MM.1S (cell line): ENCODE measurements around the gene PAN3.

Experiments used
- DNase-seq: peaks from one replicate; pipeline ENCODE4 v3.0.0-alpha.2; 2015
- H2AFZ ChIP-seq: fragments of 300-600 bp; sonication (generic); 2 replicates; pipeline ENCODE4 v1.6.0; 2016; ENCODE audit warnings: antibody characterized with exemption, low read length
- H3F3A ChIP-seq: fragments of 300-600 bp; sonication (generic); 2 replicates; pipeline ENCODE4 v1.6.1; 2016; ENCODE audit warnings: mild to moderate bottlenecking, antibody characterized with exemption, low read length, moderate library complexity, mixed read lengths; ENCODE audit not compliant: insufficient read depth
- H3K27ac ChIP-seq: fragments of 300-600 bp; sonication (generic); 2 replicates; pipeline ENCODE4 v1.5.1; 2016; ENCODE audit warnings: mild to moderate bottlenecking, low read length
- H3K27me3 ChIP-seq: fragments of 300-600 bp; sonication (generic); replicated peaks from 2 replicates; pipeline ENCODE4 v1.6.0; 2016; ENCODE audit warnings: low read length; ENCODE audit not compliant: insufficient read depth
- H3K36me3 ChIP-seq: fragments of 300-600 bp; sonication (generic); replicated peaks from 2 replicates; pipeline ENCODE4 v1.6.1; 2016; ENCODE audit warnings: mild to moderate bottlenecking, low read length, mixed read lengths; ENCODE audit not compliant: insufficient read depth
- H3K4me1 ChIP-seq: fragments of 300-600 bp; sonication (generic); 2 replicates; pipeline ENCODE4 v1.6.1; 2016; ENCODE audit warnings: low read length, mixed read lengths
- H3K4me2 ChIP-seq: fragments of 300-600 bp; sonication (generic); 2 replicates; pipeline ENCODE4 v1.6.0; 2016; ENCODE audit warnings: low read depth, low read length
- H3K4me3 ChIP-seq: fragments of 300-600 bp; sonication (generic); 2 replicates; pipeline ENCODE4 v1.5.1; 2016; ENCODE audit warnings: low read length, mixed read lengths
- H3K79me2 ChIP-seq: fragments of 300-600 bp; sonication (generic); 2 replicates; pipeline ENCODE4 v1.6.1; 2016; ENCODE audit warnings: mixed run types, low read length, mixed read lengths
- H3K9ac ChIP-seq: fragments of 300-600 bp; sonication (generic); 2 replicates; pipeline ENCODE4 v1.6.1; 2016; ENCODE audit warnings: low read length, mixed read lengths
- H3K9me2 ChIP-seq: fragments of 300-600 bp; sonication (generic); replicated peaks from 2 replicates; pipeline ENCODE4 v1.6.1; 2016; ENCODE audit warnings: mild to moderate bottlenecking, low read length, mixed read lengths; ENCODE audit not compliant: insufficient read depth
- H3K9me3 ChIP-seq: fragments of 300-600 bp; sonication (generic); replicated peaks from 2 replicates; pipeline ENCODE4 v1.6.1; 2016; ENCODE audit warnings: mild to moderate bottlenecking, low read length, mixed read lengths; ENCODE audit not compliant: insufficient read depth
- H4K20me1 ChIP-seq: fragments of 300-600 bp; sonication (generic); 2 replicates; pipeline ENCODE4 v1.6.1; 2016; ENCODE audit warnings: mild to moderate bottlenecking, low read length, moderate library complexity, mixed read lengths; ENCODE audit not compliant: insufficient read depth
- CTCF ChIP-seq: fragments of 300-600 bp; sonication (generic); IDR thresholded peaks from 2 replicates; pipeline ENCODE4 v1.5.1; 2016; ENCODE audit warnings: antibody characterized with exemption, low read length, mixed read lengths
- EZH2 ChIP-seq: fragments of 300-600 bp; sonication (generic); optimal IDR thresholded peaks from 2 replicates; pipeline ENCODE3; 2017; ENCODE audit warnings: low read depth, mild to moderate bottlenecking, antibody characterized with exemption, low read length, mixed read lengths
- EZH2phosphoT487 ChIP-seq: fragments of 300-600 bp; sonication (generic); IDR thresholded peaks from 2 replicates; pipeline ENCODE4 v1.6.1; 2018; ENCODE audit warnings: antibody characterized with exemption, low read length

PAN3 gene

GRCh38 chr13:28268800-28269223 is 130.5 kb downstream of the PAN3 start:
- Histone ChIP-seq H3F3A (no peaks in the 10 kb centered on the region), H2AFZ (no peak overlapping the region), H3K27ac (no peak overlapping the region), H3K9ac (no peak overlapping the region), H3K4me1 (0 out of 2 replicates have a peak, but pooled peaks cover 2% of the 10 kb centered on the region), H3K9me2 (no peaks in the 10 kb centered on the region), H4K20me1 (no peaks in the 10 kb centered on the region), H3K36me3 (no peaks in the 10 kb centered on the region; the same call in 1 of the 2 replicates), H3K4me2 (peak overlapping the region; percentile 50; the same call in 1 of the 2 replicates), H3K9me3 (no peaks in the 10 kb centered on the region), H3K4me3 (no peak overlapping the region), H3K27me3 (no peaks in the 10 kb centered on the region), H3K79me2 (no peaks in the 10 kb centered on the region)
- peak; percentile 78 for DNase-seq
- TF ChIP-seq CTCF (no peak), EZH2phosphoT487 (no peak), EZH2 (no peak)

GRCh38 chr13:28271056-28271840 is 132.9 kb downstream of the PAN3 start:
- H2AFZ ChIP-seq, result no peak overlapping the region
- DNase-seq, result no peak
- TF ChIP-seq EZH2phosphoT487, result no peak
- no peak for TF ChIP-seq EZH2
- TF ChIP-seq CTCF, result no peak
- H3K9me3 ChIP-seq, result no peaks in the 10 kb centered on the region
- H3K4me3 ChIP-seq, result no peak overlapping the region
- H3K36me3 ChIP-seq, result no peaks in the 10 kb centered on the region; the same call in 1 of the 2 replicates
- no peak overlapping the region for H3K4me2 ChIP-seq
- H3K27ac ChIP-seq, result no peak overlapping the region
- H3K4me1 ChIP-seq, result 0 out of 2 replicates have a peak, but pooled peaks cover 2% of the 10 kb centered on the region
- no peaks in the 10 kb centered on the region for H3K27me3 ChIP-seq
- H3K9me2 ChIP-seq, result no peaks in the 10 kb centered on the region
- no peaks in the 10 kb centered on the region for H4K20me1 ChIP-seq
- H3K79me2 ChIP-seq, result no peaks in the 10 kb centered on the region
- no peak overlapping the region for H3K9ac ChIP-seq
- H3F3A ChIP-seq, result no peaks in the 10 kb centered on the region

GRCh38 chr13:28273919-28274318 is 135.6 kb downstream of the PAN3 start:
- no peak for DNase-seq
- Histone ChIP-seq H2AFZ (no peak overlapping the region), H3F3A (no peaks in the 10 kb centered on the region), H3K4me3 (no peak overlapping the region), H3K9me2 (no peaks in the 10 kb centered on the region), H3K27me3 (no peaks in the 10 kb centered on the region), H3K4me2 (no peak overlapping the region), H3K9ac (no peak overlapping the region), H3K9me3 (no peaks in the 10 kb centered on the region), H3K27ac (no peak overlapping the region), H3K4me1 (no peaks in the 10 kb centered on the region), H3K36me3 (no peaks in the 10 kb centered on the region), H4K20me1 (no peaks in the 10 kb centered on the region), H3K79me2 (no peaks in the 10 kb centered on the region)
- no peak for TF ChIP-seq CTCF
- TF ChIP-seq EZH2, result no peak
- no peak for TF ChIP-seq EZH2phosphoT487
